ENCODE measurements around the gene SORCS2.

GRCh38 chr4:7442574-7443162 is 250.3 kb downstream of the SORCS2 start:
- TF ChIP-seq, protein P1, sequence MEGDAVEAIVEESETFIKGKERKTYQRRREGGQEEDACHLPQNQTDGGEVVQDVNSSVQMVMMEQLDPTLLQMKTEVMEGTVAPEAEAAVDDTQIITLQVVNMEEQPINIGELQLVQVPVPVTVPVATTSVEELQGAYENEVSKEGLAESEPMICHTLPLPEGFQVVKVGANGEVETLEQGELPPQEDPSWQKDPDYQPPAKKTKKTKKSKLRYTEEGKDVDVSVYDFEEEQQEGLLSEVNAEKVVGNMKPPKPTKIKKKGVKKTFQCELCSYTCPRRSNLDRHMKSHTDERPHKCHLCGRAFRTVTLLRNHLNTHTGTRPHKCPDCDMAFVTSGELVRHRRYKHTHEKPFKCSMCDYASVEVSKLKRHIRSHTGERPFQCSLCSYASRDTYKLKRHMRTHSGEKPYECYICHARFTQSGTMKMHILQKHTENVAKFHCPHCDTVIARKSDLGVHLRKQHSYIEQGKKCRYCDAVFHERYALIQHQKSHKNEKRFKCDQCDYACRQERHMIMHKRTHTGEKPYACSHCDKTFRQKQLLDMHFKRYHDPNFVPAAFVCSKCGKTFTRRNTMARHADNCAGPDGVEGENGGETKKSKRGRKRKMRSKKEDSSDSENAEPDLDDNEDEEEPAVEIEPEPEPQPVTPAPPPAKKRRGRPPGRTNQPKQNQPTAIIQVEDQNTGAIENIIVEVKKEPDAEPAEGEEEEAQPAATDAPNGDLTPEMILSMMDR (tag by site-specific recombination; IDR thresholded peaks at IDR 0.05): no peak
- TF ChIP-seq TCF7L2 (IDR thresholded peaks at IDR 0.05; ENCODE audit: borderline replicate concordance, low read depth, low read length): no peak
- no peak for TF ChIP-seq ZNF112 (tag by site-specific recombination; IDR thresholded peaks at IDR 0.05)
- TF ChIP-seq ZNF792 (tag by site-specific recombination; IDR thresholded peaks at IDR 0.05): no peak
- no peak for TF ChIP-seq ZNF549 (tag by site-specific recombination; IDR thresholded peaks at IDR 0.05)
- no peak for TF ChIP-seq ZNF10 (tag by site-specific recombination; IDR thresholded peaks at IDR 0.05)
- TF ChIP-seq, protein P2, sequence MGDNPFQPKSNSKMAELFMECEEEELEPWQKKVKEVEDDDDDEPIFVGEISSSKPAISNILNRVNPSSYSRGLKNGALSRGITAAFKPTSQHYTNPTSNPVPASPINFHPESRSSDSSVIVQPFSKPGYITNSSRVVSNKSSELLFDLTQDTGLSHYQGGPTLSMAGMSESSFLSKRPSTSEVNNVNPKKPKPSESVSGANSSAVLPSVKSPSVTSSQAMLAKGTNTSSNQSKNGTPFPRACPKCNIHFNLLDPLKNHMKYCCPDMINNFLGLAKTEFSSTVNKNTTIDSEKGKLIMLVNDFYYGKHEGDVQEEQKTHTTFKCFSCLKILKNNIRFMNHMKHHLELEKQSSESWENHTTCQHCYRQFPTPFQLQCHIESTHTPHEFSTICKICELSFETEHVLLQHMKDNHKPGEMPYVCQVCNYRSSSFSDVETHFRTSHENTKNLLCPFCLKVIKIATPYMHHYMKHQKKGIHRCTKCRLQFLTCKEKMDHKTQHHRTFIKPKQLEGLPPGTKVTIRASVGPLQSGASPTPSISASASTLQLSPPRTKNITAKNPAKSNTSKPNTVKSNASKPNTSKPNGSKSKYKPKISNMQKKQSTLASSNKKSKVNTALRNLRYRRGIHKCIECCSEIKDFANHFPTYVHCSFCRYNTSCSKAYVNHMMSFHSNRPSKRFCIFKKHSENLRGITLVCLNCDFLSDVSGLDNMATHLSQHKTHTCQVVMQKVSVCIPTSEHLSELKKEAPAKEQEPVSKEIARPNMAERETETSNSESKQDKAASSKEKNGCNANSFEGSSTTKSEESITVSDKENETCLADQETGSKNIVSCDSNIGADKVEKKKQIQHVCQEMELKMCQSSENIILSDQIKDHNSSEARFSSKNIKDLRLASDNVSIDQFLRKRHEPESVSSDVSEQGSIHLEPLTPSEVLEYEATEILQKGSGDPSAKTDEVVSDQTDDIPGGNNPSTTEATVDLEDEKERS (tag by site-specific recombination; IDR thresholded peaks at IDR 0.05): no peak

Measured in HEK293 (cell line).